Left ventricle myocardium superior (tissue), 1 donor: ENCODE results near the gene TBCE. TPM values are rescaled to one million over a fixed set of nuclear protein-coding genes. Genes with fewer than 3 reads are reported as not detected.
"Not testable (repeated sequence)": the region's sequence is repeated elsewhere in the genome, so short reads cannot be mapped to it uniquely, and the experiment has no call there.

ENCODE experiments used
- ATAC-seq: fragments of 200-7000 bp; cut with Tn5 transposase; one replicate; pipeline ENCODE4 v1.9.1; 2020; ENCODE audit warnings: mild to moderate bottlenecking, moderate library complexity
- DNase-seq: peaks from one replicate; pipeline ENCODE4 v3.0.0-alpha.2; 2020
- intact Hi-C: fragments of 100-400 bp; cut with micrococcal nuclease; formaldehyde crosslinking; loops from one replicate; pipeline ENCODE4 v1.11.0; 2022
- total RNA-seq: library from RNA; stranded (reverse); fragmentation: NEBNext Ultra II Directional; extraction: Animal tissue kit (Norgen Biotek cat#: 25700); gene quantifications from one replicate; pipeline ENCODE4 v1.2.1, GENCODE V29; 2021
- donor health status: DM: no; HTN: yes; CAD: no; lungs with severe emphysema.

The TBCE gene
- total RNA-seq, 1 donor from 2014 or later: 18.7 TPM

DNA sequence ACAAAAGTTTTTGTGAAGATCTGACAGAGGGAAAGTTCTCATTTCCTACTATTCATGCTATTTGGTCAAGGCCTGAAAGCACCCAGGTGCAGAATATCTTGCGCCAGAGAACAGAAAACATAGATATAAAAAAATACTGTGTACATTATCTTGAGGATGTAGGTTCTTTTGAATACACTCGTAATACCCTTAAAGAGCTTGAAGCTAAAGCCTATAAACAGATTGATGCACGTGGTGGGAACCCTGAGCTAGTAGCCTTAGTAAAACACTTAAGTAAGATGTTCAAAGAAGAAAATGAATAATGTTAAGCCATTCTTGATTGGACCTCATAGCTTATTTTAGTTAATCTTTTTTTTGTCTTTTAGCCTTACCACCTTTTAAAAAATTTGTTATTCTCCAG lies 24.8 kb upstream of the TBCE start:
- intact Hi-C loops: no loop called here
- DNase-seq (no peak), ATAC-seq (no peak)

GRCh38 chr1:235343726-235344125 lies 23.5 kb upstream of the TBCE start:
- DNase-seq (no peak), ATAC-seq (no peak)
- intact Hi-C loops: no loop called here

GRCh38 chr1:235351441-235351840 lies 15.8 kb upstream of the TBCE start:
- DNase-seq: no peak
- intact Hi-C loops: no loop called here
- no peak for ATAC-seq

DNA sequence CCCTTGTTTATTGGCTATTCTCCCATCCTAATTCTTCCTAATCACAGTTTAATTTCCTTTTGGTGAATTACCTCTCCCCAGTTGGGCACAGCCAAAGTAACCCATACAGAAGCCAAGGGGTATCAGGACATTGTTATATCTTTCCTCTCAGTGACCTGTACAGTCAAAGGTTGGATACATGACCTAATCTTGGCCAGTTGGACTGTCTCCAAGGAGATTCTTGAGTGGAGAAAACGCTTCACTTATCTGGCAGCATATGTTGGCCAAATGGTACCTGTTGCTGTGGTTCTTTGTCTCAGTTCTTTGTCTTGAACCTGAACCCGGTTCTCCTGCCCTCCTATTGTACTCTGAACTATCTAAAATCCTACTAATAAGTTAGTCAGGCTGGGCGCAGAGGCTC lies 15.3 kb upstream of the TBCE start:
- ATAC-seq: peak; percentile 24
- no peak for DNase-seq
- intact Hi-C loops: no loop called here

DNA sequence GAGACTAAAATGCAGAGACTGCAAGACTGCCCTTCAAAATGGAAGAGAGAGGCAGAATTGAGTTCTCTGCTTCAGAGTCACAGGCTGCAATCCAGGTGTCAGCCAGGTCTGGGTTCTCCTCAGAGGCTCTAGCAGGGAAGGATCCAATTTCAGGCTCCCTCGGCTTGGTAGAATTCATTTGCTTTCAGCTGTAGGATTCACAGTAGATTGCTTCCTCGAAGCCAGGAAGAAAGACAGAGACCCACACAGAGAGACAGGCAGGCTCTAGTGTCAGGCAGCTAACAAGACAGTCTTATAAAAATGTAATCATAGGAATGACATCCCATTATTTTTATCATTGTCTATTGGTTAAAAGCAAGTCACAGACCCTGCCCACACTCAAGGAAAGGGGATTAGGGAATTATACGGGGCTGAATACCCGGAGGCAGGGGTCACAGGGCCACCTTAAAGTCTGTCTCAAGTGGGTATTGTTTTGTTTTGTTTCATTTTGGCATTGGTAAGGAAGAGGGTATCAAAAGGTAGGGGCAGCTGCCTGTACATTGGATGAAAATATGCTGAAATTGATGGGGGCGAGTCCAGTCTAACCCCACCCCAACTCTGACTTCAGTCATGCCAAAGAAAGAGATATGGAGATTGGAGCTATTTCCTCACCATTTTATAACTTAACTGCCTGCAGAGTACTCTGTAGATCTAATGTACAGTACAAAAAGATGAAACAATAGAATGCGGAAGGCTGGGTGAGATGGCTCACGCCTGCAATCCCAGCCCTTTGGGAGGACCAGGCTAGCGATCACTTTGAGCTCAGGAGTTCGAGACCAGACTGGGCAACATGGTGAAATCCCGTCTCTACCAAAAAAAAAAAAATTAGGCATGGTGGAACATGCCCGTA lies 9.5 kb upstream of the TBCE start:
- DNase-seq: no peak
- intact Hi-C loops: no loop called here
- ATAC-seq: no peak

DNA sequence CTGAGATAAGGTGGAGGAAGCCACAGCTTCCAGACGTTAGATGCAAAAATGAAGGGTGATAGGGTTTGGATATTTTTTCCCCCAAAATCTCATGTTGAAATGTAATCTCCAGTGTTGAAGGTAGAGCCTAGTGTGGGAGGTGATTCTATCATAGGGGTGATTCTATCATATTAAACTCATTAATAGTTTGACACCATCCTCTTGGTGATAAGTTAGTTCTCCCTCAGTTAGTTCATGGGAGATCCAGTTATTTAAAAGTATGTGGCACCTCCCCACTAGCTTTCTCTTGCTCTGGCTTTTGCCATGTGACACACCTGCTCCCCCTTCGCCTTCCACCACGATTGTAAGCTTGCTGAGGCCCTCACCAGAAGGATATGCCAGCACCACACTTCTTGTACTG lies 8.3 kb upstream of the TBCE start:
- intact Hi-C loops: no loop called here
- DNase-seq (no peak), ATAC-seq (no peak)

DNA sequence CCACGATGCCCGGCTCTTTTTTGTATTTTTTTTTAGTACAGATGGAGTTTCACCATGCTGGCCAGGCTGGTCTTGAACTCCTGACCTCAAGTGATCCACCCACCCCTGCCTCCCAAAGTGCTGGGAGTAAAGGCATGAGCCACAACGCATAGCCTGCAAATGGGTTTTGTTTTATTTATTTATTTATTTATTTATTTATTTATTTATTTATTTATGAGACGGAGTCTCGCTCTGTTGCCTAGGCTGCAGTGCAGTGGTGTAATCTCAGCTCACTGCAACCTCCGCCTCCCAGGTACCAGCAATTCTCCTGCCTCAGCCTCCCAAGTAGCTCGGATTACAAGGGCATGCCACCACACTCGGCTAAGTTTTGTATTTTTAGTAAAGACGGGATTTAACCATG lies 3.0 kb upstream of the TBCE start:
- ATAC-seq, intact Hi-C loops, DNase-seq: not testable (repeated sequence)

- no peak for ATAC-seq
- no peak for DNase-seq
- intact Hi-C loops: loop anchor here (5.0 kb wide), 1 partner anchor 39 kb away; the partner anchor contains the start of genes ARID4B and GGPS1
Measured at GRCh38 chr1:235366286-235366685, 941 bp upstream of the TBCE start.

GRCh38 chr1:235368428-235368827 lies 1.2 kb downstream of the TBCE start:
- no peak for DNase-seq
- intact Hi-C loops: loop anchor here (5.0 kb wide), 1 partner anchor 41 kb away; the partner anchor contains the start of genes ARID4B and GGPS1
- no peak for ATAC-seq

DNA sequence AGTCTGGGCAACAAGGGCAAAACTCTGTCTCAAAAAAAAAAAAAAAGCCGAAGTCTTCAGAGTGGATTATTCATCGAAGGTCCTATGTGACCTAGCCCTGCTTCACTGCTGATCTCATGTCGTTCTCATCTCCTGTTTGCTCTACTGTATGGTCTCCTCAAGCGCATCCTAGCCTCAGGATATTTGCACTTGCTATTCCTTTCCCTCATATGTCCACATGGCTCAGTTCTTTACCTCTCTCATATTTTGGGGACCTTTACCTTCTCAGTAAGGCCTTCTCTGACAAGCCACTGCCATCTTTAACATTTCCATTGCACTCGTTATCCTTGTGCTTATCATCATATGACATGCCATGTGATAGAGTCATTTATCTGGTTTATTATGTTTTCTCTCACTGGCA lies 2.6 kb downstream of the TBCE start:
- intact Hi-C loops: loop anchor here (5.0 kb wide), 1 partner anchor 43 kb away; the partner anchor contains the start of genes ARID4B and GGPS1
- no peak for ATAC-seq
- DNase-seq: no peak

DNA sequence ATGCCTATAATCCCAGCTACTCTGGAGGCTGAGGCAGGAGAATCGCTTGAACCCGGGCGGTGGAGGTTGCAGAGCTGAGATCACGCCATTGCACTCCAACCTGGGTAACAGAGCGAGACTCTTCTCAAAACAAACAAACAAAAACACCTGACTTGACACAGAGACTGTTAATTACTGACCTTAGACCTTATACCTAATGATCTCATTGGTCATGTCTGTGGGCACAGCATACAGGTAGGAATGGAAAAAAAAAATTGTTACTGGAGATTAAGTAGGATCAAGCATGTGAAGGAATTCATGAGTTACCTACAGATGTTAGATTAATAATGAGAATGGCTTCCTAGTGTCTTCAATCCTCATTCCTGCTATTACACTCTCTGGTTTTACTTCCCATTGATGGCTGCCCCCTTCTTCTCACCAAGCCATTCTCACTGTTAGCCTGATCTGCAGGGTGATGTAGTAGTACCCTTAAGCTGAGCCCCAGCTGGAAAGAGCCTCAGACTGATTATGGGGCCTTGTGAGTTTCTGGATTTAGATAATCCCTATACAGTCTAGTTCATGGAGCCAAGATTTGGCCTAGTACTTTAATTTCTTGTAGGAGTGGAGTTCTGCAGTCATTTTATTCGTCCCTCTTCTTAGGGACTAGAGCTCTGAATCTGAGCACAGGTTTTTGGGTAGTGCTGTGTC lies 8.8 kb downstream of the TBCE start:
- intact Hi-C loops: no loop called here
- DNase-seq (no peak), ATAC-seq (no peak)

- intact Hi-C loops, DNase-seq: not testable (repeated sequence)
- peak; percentile 63 for ATAC-seq
Measured at GRCh38 chr1:235378134-235378735, 11.0 kb downstream of the TBCE start.

- intact Hi-C loops, DNase-seq, ATAC-seq: not testable (repeated sequence)
Measured at GRCh38 chr1:235381955-235382739, 14.9 kb downstream of the TBCE start.

DNA sequence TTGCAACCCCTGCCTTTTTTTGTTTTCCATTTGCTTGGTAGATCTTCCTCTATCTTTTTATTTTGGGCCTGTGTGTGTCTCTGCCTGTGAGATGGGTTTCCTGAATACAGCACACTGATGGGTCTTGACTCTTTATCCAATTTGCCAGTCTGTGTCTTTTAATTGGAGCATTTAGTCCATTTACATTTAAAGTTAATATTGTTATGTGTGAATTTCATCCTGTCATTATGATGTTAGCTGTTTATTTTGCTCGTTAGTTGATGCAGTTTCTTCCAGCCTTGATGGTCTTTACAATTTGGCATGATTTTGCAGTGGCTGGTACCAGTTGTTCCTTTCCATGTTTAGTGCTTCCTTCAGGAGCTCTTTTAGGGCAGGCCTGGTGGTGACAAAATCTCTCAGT lies 18.4 kb downstream of the TBCE start:
- ATAC-seq, intact Hi-C loops, DNase-seq: not testable (repeated sequence)

DNA sequence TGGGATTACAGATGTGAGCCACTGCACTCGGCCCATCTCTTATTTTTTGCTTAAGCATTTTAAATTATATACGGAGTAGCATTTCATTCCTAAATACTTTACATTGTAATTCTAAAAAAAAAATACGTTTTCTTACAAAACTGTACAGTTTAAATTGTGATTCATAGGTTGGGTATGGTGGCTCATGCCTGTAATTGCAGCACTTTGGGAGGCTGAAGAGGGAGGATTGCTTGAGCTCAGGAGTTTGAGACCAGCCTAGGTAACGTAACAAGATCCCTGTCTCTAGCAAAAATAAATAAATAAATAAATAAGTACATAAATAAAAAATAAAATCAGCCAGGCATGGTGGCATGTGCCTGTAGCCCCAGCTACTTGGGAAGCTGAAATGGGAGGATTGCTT lies 24.6 kb downstream of the TBCE start:
- ATAC-seq (no peak), DNase-seq (no peak)
- intact Hi-C loops: no loop called here

- ATAC-seq (no peak), DNase-seq (no peak)
- intact Hi-C loops: no loop called here
Measured at GRCh38 chr1:235397733-235398132, 30.5 kb downstream of the TBCE start.

DNA sequence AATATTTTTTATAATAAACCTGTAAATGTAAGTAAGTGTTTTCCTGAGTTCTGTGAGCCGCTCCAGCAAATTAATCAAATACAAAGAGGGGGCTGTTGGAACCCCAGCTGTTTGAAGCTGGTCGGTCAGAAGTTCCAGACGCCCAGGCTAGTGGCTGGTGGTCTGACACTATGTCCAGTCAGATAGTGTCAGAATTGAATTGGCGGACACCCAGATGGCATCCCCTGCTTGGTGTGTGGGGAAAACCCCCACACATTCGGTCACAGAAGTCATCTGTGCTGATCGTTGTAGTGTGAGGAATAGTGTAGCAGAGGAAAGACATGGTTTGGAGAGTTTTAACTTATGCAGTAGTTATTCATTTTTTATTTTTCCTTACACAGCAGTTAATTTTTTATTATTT lies 32.4 kb downstream of the TBCE start:
- DNase-seq (no peak), ATAC-seq (no peak)
- intact Hi-C loops: no loop called here

GRCh38 chr1:235401251-235401650 lies 34.0 kb downstream of the TBCE start:
- ATAC-seq (no peak), DNase-seq (no peak)
- intact Hi-C loops: no loop called here
